ENCODE data around the gene HTD2.

Gene HTD2

DNA sequence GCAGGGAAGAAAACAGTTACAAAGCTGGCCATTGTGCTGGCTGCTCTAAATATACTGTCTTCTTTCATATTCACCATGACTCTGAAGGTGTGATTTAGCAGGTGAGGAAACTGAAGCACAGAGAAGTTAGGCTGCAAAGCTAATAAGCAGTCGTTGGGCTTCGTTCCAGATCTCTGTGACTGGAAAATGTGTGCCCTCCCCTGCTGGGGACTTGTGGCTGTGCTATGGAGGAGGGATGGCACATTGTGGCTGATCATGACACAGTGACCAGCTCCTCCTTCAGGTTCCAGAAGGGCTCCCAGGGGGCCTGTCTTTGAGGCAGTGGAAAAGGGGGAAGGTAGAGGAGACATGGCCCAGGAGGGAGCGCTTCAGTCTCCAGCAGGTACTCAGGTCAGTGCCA, 45.6 kb downstream of the HTD2 start:
- DNase-seq (ENCODE audit: low read depth), result no peak
- H3K4me3 ChIP-seq (ENCODE audit: low read length), result no peak overlapping the region
- TF ChIP-seq, protein P1, sequence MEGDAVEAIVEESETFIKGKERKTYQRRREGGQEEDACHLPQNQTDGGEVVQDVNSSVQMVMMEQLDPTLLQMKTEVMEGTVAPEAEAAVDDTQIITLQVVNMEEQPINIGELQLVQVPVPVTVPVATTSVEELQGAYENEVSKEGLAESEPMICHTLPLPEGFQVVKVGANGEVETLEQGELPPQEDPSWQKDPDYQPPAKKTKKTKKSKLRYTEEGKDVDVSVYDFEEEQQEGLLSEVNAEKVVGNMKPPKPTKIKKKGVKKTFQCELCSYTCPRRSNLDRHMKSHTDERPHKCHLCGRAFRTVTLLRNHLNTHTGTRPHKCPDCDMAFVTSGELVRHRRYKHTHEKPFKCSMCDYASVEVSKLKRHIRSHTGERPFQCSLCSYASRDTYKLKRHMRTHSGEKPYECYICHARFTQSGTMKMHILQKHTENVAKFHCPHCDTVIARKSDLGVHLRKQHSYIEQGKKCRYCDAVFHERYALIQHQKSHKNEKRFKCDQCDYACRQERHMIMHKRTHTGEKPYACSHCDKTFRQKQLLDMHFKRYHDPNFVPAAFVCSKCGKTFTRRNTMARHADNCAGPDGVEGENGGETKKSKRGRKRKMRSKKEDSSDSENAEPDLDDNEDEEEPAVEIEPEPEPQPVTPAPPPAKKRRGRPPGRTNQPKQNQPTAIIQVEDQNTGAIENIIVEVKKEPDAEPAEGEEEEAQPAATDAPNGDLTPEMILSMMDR (IDR thresholded peaks at IDR 0.05; ENCODE audit: insufficient read depth, low read depth, low read length, missing control alignments), result no peak

GRCh38 chr3:58352626-58353025, 46.3 kb downstream of the HTD2 start:
- no peak for DNase-seq (ENCODE audit: low read depth)
- TF ChIP-seq, protein P1 (IDR thresholded peaks at IDR 0.05; ENCODE audit: insufficient read depth, low read depth, low read length, missing control alignments), result no peak
- no peak overlapping the region for H3K4me3 ChIP-seq (ENCODE audit: low read length)

DNA sequence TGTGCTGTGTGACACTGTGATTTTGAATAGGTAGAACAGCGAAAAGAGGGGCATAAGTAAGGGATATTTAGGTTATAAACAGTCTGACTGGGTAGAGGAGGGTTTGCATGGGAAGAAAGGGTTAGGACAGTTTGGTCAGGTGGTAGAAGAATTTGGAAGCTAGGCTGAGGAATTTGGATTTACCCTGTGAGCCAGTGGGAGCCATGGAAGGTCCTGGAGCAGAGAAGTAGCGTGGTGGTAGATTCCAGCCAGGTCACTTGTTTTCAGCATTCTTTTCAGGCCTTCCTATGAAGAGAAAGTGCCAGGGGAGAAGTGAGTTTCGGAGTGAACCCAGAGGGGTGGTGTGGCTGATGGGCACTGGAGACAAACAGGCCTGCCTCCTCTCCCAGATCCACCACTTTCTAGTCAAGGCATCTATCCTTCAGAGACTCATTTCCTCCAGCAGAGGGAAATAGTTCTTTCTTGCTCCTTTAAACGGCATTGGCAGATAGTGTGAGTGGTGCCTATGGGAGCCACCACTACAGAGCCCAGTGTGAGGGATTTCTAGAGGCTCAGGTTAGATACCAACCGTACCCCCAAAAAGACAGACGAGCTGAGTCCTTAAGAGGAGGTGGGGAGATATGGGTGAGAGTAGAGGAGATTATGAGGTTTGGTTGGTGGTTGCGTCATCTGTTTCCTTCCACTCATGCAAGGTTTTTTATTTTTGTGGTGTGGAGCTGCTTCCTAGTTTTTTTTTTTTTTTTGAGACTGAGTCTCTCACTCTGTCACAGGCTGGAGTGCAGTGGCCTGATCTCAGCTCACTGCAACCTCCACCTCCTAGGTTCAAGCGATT, 47.6 kb downstream of the HTD2 start:
- DNase-seq (ENCODE audit: low read depth), result no peak
- H3K4me3 ChIP-seq (ENCODE audit: low read length), result no peak overlapping the region
- TF ChIP-seq, protein P1 (IDR thresholded peaks at IDR 0.05; ENCODE audit: insufficient read depth, low read depth, low read length, missing control alignments), result no peak

DNA sequence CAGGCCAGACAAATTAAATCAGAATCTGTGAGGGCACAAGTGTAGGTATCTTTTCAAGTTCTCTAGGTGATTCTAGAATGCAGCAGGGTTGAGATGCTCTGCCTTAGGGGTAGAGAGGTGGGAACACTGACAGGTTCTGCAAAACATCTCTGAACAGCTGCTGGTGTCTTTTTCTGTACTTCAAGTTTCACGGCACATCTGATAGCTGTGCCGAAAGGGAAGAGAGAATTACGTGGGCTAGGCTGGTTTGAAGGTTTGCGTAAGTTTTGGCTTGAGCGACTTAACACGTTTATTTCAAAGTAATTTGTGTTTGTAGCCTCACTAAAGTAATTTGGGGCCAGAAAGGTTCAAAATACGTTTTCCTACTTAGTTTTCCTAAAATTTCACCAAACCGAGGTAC, 48.9 kb downstream of the HTD2 start:
- no peak for DNase-seq (ENCODE audit: low read depth)
- TF ChIP-seq, protein P1 (IDR thresholded peaks at IDR 0.05; ENCODE audit: insufficient read depth, low read depth, low read length, missing control alignments), result no peak
- H3K4me3 ChIP-seq (ENCODE audit: low read length), result no peak overlapping the region

- H3K4me3 ChIP-seq (ENCODE audit: low read length), result no peak overlapping the region
- TF ChIP-seq, protein P1 (IDR thresholded peaks at IDR 0.05; ENCODE audit: insufficient read depth, low read depth, low read length, missing control alignments), result no peak
- peak; percentile 40 for DNase-seq (ENCODE audit: low read depth)
These were observed 49.7 kb downstream of the HTD2 start for GRCh38 chr3:58356054-58356453.

- TF ChIP-seq, protein P1 (IDR thresholded peaks at IDR 0.05; ENCODE audit: insufficient read depth, low read depth, low read length, missing control alignments), result no peak
- DNase-seq (ENCODE audit: low read depth), result no peak
- no peak overlapping the region for H3K4me3 ChIP-seq (ENCODE audit: low read length)
These were observed 51.1 kb downstream of the HTD2 start for GRCh38 chr3:58357402-58357801.

GRCh38 chr3:58358092-58358491, 51.8 kb downstream of the HTD2 start:
- no peak overlapping the region for H3K4me3 ChIP-seq (ENCODE audit: low read length)
- DNase-seq (ENCODE audit: low read depth), result no peak
- TF ChIP-seq, protein P1 (IDR thresholded peaks at IDR 0.05; ENCODE audit: insufficient read depth, low read depth, low read length, missing control alignments), result no peak

Data from epithelial cell of esophagus (primary cell).